ENCODE results near the gene FAM120B.
"Not testable (repeated sequence)": the region's sequence is repeated elsewhere in the genome, so short reads cannot be mapped to it uniquely, and the experiment has no call there.

Gene FAM120B

GRCh38 chr6:170264644-170265043 is 41.9 kb upstream of the FAM120B start:
- not testable (repeated sequence) for H3K9me3 ChIP-seq (ENCODE audit: control insufficient read depth, insufficient read depth, low read length); H3K36me3 ChIP-seq (ENCODE audit: control insufficient read depth, insufficient read depth, low read length); H3K27ac ChIP-seq (ENCODE audit: low read length); H3K4me3 ChIP-seq (ENCODE audit: low read length); H3K27me3 ChIP-seq (ENCODE audit: control insufficient read depth, insufficient read depth, low read length); H3K4me1 ChIP-seq (ENCODE audit: control insufficient read depth, insufficient read depth, low read length); DNase-seq (ENCODE audit: low read depth, low spot score)
- WGBS (ENCODE audit: insufficient coverage, insufficient read length) = no CpG with 5 or more reads among the region's 12 CpGs

DNA sequence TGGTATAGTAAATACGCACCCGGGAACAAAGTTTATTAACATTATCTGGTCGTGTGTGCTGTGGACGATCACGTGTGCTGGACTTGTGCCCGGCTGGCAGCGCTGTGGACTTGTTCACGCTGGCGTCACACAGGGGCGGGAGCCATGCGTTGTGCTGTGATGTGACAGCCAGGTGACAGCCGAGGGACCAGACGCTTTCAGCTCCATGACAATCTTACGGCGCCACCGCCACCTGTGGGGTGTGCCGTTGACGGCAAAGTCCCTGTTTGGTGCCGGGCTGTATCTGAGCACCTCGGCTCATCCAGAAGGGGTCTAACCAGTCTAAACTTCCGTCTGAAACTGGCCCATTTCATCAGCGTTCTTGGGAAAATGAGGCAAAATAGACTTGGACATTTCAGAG is 40.9 kb upstream of the FAM120B start:
- H3K4me1 ChIP-seq (ENCODE audit: control insufficient read depth, insufficient read depth, low read length) = 0 out of 2 replicates have a peak, but pooled peaks cover 2% of the 10 kb centered on the region
- H3K4me3 ChIP-seq (ENCODE audit: low read length) = no peak overlapping the region
- H3K9me3 ChIP-seq (ENCODE audit: control insufficient read depth, insufficient read depth, low read length) = no peaks in the 10 kb centered on the region
- whole genome bisulfite sequencing (ENCODE audit: insufficient coverage, insufficient read length) = no CpG with 5 or more reads among the region's 22 CpGs
- H3K27ac ChIP-seq (ENCODE audit: low read length) = no peak overlapping the region
- H3K27me3 ChIP-seq (ENCODE audit: control insufficient read depth, insufficient read depth, low read length) = no peaks in the 10 kb centered on the region
- H3K36me3 ChIP-seq (ENCODE audit: control insufficient read depth, insufficient read depth, low read length) = no peaks in the 10 kb centered on the region
- DNase-seq (ENCODE audit: low read depth, low spot score) = no peak

DNA sequence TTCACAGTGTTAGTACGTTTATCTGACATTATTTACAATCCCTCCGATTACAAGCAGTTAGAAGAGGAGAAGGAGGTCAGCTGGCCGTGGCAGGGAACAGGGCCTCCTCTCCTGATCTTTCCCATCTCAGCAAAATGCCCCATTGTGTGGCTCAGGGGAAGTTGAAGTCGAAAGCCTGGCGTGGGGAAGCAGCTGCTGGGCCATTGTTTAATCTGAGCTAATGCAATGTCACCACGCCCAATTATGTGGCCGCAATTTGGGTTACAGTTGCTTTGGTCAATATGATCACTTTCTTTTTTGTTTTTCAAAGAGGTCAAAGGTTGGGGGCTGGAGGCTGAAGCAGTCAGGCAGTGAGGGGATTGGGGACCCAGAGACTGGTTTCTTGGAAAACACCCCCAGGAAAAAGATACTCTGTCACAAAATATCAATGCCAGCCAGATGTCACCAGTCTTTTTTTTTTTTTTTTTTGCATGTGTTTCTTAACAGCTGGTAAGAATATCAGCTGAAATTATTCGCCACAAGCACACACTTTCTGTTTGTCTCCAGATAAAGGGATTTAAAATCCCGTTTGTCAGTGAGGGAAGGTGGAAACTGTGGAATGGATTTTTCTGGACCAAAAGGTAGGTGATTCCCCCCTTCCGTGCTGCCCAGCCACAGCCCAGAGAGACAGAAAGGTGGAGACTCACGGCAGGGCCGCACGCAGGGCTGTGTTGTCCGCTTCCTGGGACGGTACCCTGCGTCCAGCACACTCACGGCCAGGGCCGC is 40.3 kb upstream of the FAM120B start:
- no peaks in the 10 kb centered on the region for H3K27me3 ChIP-seq (ENCODE audit: control insufficient read depth, insufficient read depth, low read length)
- no CpG with 5 or more reads among the region's 18 CpGs for WGBS (ENCODE audit: insufficient coverage, insufficient read length)
- no peak for DNase-seq (ENCODE audit: low read depth, low spot score)

DNA sequence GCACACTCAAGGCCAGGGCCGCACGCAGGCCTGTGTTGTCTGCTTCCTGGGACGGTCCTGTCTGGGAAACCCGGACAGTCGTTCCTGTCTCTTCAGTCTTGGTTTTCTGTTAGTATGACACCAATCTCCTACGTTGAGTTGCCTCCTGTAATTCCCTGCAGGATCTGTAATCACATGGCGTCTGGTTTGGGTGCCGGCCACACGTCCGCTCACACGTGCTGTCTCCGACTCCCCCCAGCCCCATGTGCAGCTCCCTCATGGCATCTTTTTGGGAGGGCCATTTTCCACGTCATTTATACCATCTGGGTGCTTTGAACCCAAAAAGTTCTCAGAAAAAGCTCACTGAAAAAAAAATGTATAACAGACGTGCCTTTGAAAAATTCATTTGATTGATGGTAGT is 38.9 kb upstream of the FAM120B start:
- no CpG with 5 or more reads among the region's 14 CpGs for WGBS (ENCODE audit: insufficient coverage, insufficient read length)
- DNase-seq (ENCODE audit: low read depth, low spot score) = no peak
- no peaks in the 10 kb centered on the region for H3K27me3 ChIP-seq (ENCODE audit: control insufficient read depth, insufficient read depth, low read length)

More for the DNA sequence above, 40.3 kb upstream of the FAM120B start:
- H3K4me3 ChIP-seq (ENCODE audit: low read length) = no peak overlapping the region
- no peaks in the 10 kb centered on the region for H3K36me3 ChIP-seq (ENCODE audit: control insufficient read depth, insufficient read depth, low read length)
- H3K4me1 ChIP-seq (ENCODE audit: control insufficient read depth, insufficient read depth, low read length) = 0 out of 2 replicates have a peak, but pooled peaks cover 2% of the 10 kb centered on the region
- H3K9me3 ChIP-seq (ENCODE audit: control insufficient read depth, insufficient read depth, low read length) = no peaks in the 10 kb centered on the region
- no peak overlapping the region for H3K27ac ChIP-seq (ENCODE audit: low read length)

GRCh38 chr6:170268216-170269129 is 38.1 kb upstream of the FAM120B start:
- no peaks in the 10 kb centered on the region for H3K27me3 ChIP-seq (ENCODE audit: control insufficient read depth, insufficient read depth, low read length)
- WGBS (ENCODE audit: insufficient coverage, insufficient read length) = no CpG with 5 or more reads among the region's 22 CpGs
- H3K27ac ChIP-seq (ENCODE audit: low read length) = no peak overlapping the region
- no peak for DNase-seq (ENCODE audit: low read depth, low spot score)
- no peak overlapping the region for H3K4me3 ChIP-seq (ENCODE audit: low read length)
- 0 out of 2 replicates have a peak, but pooled peaks cover 2% of the 10 kb centered on the region for H3K4me1 ChIP-seq (ENCODE audit: control insufficient read depth, insufficient read depth, low read length)
- H3K36me3 ChIP-seq (ENCODE audit: control insufficient read depth, insufficient read depth, low read length) = no peaks in the 10 kb centered on the region
- H3K9me3 ChIP-seq (ENCODE audit: control insufficient read depth, insufficient read depth, low read length) = no peaks in the 10 kb centered on the region

More for the DNA sequence above, 38.9 kb upstream of the FAM120B start:
- Histone ChIP-seq H3K27ac (ENCODE audit: low read length) (no peak overlapping the region), H3K9me3 (ENCODE audit: control insufficient read depth, insufficient read depth, low read length) (no peaks in the 10 kb centered on the region), H3K36me3 (ENCODE audit: control insufficient read depth, insufficient read depth, low read length) (no peaks in the 10 kb centered on the region), H3K4me3 (ENCODE audit: low read length) (no peak overlapping the region), H3K4me1 (ENCODE audit: control insufficient read depth, insufficient read depth, low read length) (0 out of 2 replicates have a peak, but pooled peaks cover 2% of the 10 kb centered on the region)

DNA sequence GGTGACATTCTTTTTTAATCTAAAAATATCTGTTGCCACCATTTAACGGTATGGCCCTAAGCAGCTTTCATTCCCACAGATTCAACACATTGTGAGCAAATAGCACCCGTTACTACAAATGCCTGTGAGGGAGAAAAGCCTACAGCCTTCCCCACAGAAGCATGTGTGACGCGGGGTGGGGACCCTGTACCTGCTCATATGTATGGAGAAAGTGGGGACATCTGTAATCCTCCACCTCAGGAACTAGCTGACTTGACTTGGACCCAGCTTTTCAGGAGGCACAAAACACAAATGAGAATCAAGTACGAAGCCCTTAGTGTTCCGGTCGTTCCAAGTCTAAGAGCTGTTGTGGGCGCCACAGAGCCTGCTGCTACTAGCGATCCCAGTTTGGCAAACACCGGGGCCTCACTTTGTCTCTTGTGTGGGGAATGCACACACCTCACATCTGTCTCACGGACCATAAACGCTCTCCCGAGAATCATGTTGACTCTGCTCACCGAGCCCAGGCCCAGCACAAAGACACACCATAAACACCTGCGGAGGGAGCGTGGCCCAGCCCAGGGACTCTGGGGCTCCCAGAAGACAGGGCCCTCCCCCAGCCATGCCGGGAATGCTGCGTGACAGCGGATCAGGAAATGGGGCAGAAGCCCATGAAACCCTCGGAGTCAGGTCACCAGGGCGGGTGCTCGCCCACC is 37.3 kb upstream of the FAM120B start:
- no peak for DNase-seq (ENCODE audit: low read depth, low spot score)
- Histone ChIP-seq H3K9me3 (ENCODE audit: control insufficient read depth, insufficient read depth, low read length) (no peaks in the 10 kb centered on the region), H3K36me3 (ENCODE audit: control insufficient read depth, insufficient read depth, low read length) (no peaks in the 10 kb centered on the region), H3K4me1 (ENCODE audit: control insufficient read depth, insufficient read depth, low read length) (0 out of 2 replicates have a peak, but pooled peaks cover 2% of the 10 kb centered on the region), H3K27ac (ENCODE audit: low read length) (no peak overlapping the region), H3K27me3 (ENCODE audit: control insufficient read depth, insufficient read depth, low read length) (no peaks in the 10 kb centered on the region), H3K4me3 (ENCODE audit: low read length) (no peak overlapping the region)
- no CpG with 5 or more reads among the region's 22 CpGs for WGBS (ENCODE audit: insufficient coverage, insufficient read length)

GRCh38 chr6:170269846-170270541 is 36.6 kb upstream of the FAM120B start:
- no peak overlapping the region for H3K4me3 ChIP-seq (ENCODE audit: low read length)
- no CpG with 5 or more reads among the region's 17 CpGs for WGBS (ENCODE audit: insufficient coverage, insufficient read length)
- no peaks in the 10 kb centered on the region for H3K36me3 ChIP-seq (ENCODE audit: control insufficient read depth, insufficient read depth, low read length)
- no peaks in the 10 kb centered on the region for H3K27me3 ChIP-seq (ENCODE audit: control insufficient read depth, insufficient read depth, low read length)
- H3K9me3 ChIP-seq (ENCODE audit: control insufficient read depth, insufficient read depth, low read length) = no peaks in the 10 kb centered on the region
- H3K4me1 ChIP-seq (ENCODE audit: control insufficient read depth, insufficient read depth, low read length) = 0 out of 2 replicates have a peak, but pooled peaks cover 2% of the 10 kb centered on the region
- no peak overlapping the region for H3K27ac ChIP-seq (ENCODE audit: low read length)
- DNase-seq (ENCODE audit: low read depth, low spot score) = no peak

GRCh38 chr6:170270984-170271593 is 35.5 kb upstream of the FAM120B start:
- H3K9me3 ChIP-seq (ENCODE audit: control insufficient read depth, insufficient read depth, low read length) = no peaks in the 10 kb centered on the region
- H3K27ac ChIP-seq (ENCODE audit: low read length) = no peak overlapping the region
- no peak overlapping the region for H3K4me3 ChIP-seq (ENCODE audit: low read length)
- no CpG with 5 or more reads among the region's 19 CpGs for whole genome bisulfite sequencing (ENCODE audit: insufficient coverage, insufficient read length)
- H3K36me3 ChIP-seq (ENCODE audit: control insufficient read depth, insufficient read depth, low read length) = no peaks in the 10 kb centered on the region
- H3K27me3 ChIP-seq (ENCODE audit: control insufficient read depth, insufficient read depth, low read length) = no peaks in the 10 kb centered on the region
- DNase-seq (ENCODE audit: low read depth, low spot score) = no peak
- 0 out of 2 replicates have a peak, but pooled peaks cover 2% of the 10 kb centered on the region for H3K4me1 ChIP-seq (ENCODE audit: control insufficient read depth, insufficient read depth, low read length)

- no peak for DNase-seq (ENCODE audit: low read depth, low spot score)
- Histone ChIP-seq H3K9me3 (ENCODE audit: control insufficient read depth, insufficient read depth, low read length) (no peaks in the 10 kb centered on the region), H3K4me1 (ENCODE audit: control insufficient read depth, insufficient read depth, low read length) (0 out of 2 replicates have a peak, but pooled peaks cover 2% of the 10 kb centered on the region), H3K4me3 (ENCODE audit: low read length) (no peak overlapping the region), H3K27me3 (ENCODE audit: control insufficient read depth, insufficient read depth, low read length) (no peaks in the 10 kb centered on the region), H3K27ac (ENCODE audit: low read length) (no peak overlapping the region), H3K36me3 (ENCODE audit: control insufficient read depth, insufficient read depth, low read length) (no peaks in the 10 kb centered on the region)
- WGBS (ENCODE audit: insufficient coverage, insufficient read length) = no CpG with 5 or more reads among the region's 32 CpGs
These were observed 34.7 kb upstream of the FAM120B start for GRCh38 chr6:170271771-170272314.
